Adrenal gland (tissue), 12 donors: Measurements from ENCODE around the gene TBC1D24. TPM values are rescaled to one million over a fixed set of nuclear protein-coding genes. Genes with fewer than 3 reads are reported as not detected.
A peak's percentile ranks its signal among the peaks of the same experiment; 100 is the strongest.
"Not testable (repeated sequence)": the region's sequence is repeated elsewhere in the genome, so short reads cannot be mapped to it uniquely, and the experiment has no call there.

Source experiments
- DNase-seq, 7 donors: peaks; one replicate each; pipeline ENCODE4 v3.0.0-alpha.2; 2019 to 2020
- H3K27ac ChIP-seq, 5 donors: fragments of 200-600 bp; sonication (generic) in 4 of 5; 1 replicate in 3 of 5; 2 replicates in 2 of 5; pipeline versions ENCODE4 v1.5.1 to v1.8.0; 2016 to 2020; ENCODE audit warnings: mild to moderate bottlenecking in 1 of 5
- H3K27me3 ChIP-seq: fragments of 200-600 bp; 2 replicates; pipeline ENCODE4 v1.8.0; 2021
- H3K36me3 ChIP-seq, 2 donors: fragments of 200-600 bp; replicated peaks in 1 of 2; 1 replicate in 1 of 2; 2 replicates in 1 of 2; pipeline versions ENCODE4 v1.5.1 to v1.8.0; 2018 to 2022
- H3K4me1 ChIP-seq, 2 donors: fragments of 200-600 bp; replicated peaks in 1 of 2; 1 replicate in 1 of 2; 2 replicates in 1 of 2; pipeline versions ENCODE4 v1.5.1 to v1.8.0; 2018 to 2021
- H3K4me3 ChIP-seq, 4 donors: fragments of 200-600 bp; sonication (generic) in 3 of 4; one replicate each; pipeline ENCODE4 v1.5.1; 2016 to 2018
- H3K9me3 ChIP-seq, 3 donors: fragments of 200-600 bp; sonication (generic) in 1 of 3; replicated peaks in 1 of 3; 1 replicate in 2 of 3; 2 replicates in 1 of 3; pipeline versions ENCODE4 v1.5.1 to v1.8.0; 2016 to 2021
- CTCF ChIP-seq, 6 experiments: fragments of 450-650 bp in 4 of 6; fragments of 200-600 bp in 2 of 6; sonication (generic) in 1 of 6; IDR thresholded peaks; 1 replicate in 5 of 6; 2 replicates in 1 of 6; pipeline versions ENCODE4 v1.5.1 to v1.8.0; 2016 to 2021; ENCODE audit warnings: antibody characterized with exemption in 6 of 6, mild to moderate bottlenecking in 2 of 6, moderate library complexity in 1 of 6
- WGBS, 4 donors: extraction: QIAGEN DNeasy Blood & Tissue Kit in 2 of 4; methylation state at CpG; one replicate each; pipeline versions ENCODE4 v1.1.5 to v1.1.7; 2013 to 2017; 5-methylcytosine and 5-hydroxymethylcytosine counted together
- intact Hi-C, 2 donors: fragments of 100-400 bp; cut with DNase I; formaldehyde crosslinking; loops; one replicate each; pipeline versions ENCODE4 v1.14.1 to v1.15.0; 2022 to 2023
- polyA plus RNA-seq, 3 donors: library from polyadenylated mRNA; stranded (reverse); fragments of 200-250 nt in 2 of 3; fragments of 350-450 nt in 1 of 3; fragmentation: Illumina TruSeq in 1 of 3; extraction: RNeasy Lipid Tissue Mini Kit (QIAGEN cat#74804) in 1 of 3; gene quantifications; one replicate each; pipeline ENCODE4 v1.2.3, GENCODE V29; 2013 to 2014
- total RNA-seq, 9 donors: library from RNA; depleted of rRNA in 4 of 9; stranded (reverse); fragments of >200 nt in 4 of 9; fragments of 120-200 nt in 1 of 9; fragmentation: NEBNext Ultra II Directional in 1 of 9; extraction: Animal tissue kit (Norgen Biotek cat#: 25700) in 1 of 9; gene quantifications; one replicate each; pipeline versions ENCODE4 v1.1.0 to v1.2.4, GENCODE V29; 2013 to 2023
- donor health status: healthy with polysubstance abuse.
- donor health status: Bipolar disorder and iron deficiency.
- donor health status: DM: yes; HTN: yes; CAD: no.
- donor health status: DM: no; HTN: no; CAD: no.
- donor health status: DM: no; HTN: no; CAD: no.
- donor health status: DM: yes; HTN: yes; CAD: no.

The TBC1D24 gene
- total and polyA plus RNA-seq, 12 donors: 3.9 to 18.5 (median 13.9) TPM

GRCh38 chr16:2539845-2540458 lies 65.0 kb downstream of the TBC1D24 start:
- peak in 5 of 6 experiments; percentile 28 to 43 (median 32) for TF ChIP-seq CTCF (IDR thresholded peaks at IDR 0.05)
- H3K36me3 ChIP-seq, H3K9me3 ChIP-seq, H3K4me3 ChIP-seq, H3K27me3 ChIP-seq, intact Hi-C loops: not testable (repeated sequence)
- H3K4me1 ChIP-seq: peaks cover 5 to 42% of the 10 kb centered on the region in 2 donors
- 37 to 52% (median 45%) methylated on average over 6 to 14 of the region's 14 CpGs for WGBS, 4 donors
- peak overlapping the region in 1 of 5 donors; percentile 29 for H3K27ac ChIP-seq
- DNase-seq: peak in 5 of 7 donors; percentile 32 to 60 (median 46)

- DNase-seq, H3K4me3 ChIP-seq, H3K27me3 ChIP-seq, H3K36me3 ChIP-seq, intact Hi-C loops, H3K9me3 ChIP-seq, H3K27ac ChIP-seq: not testable (repeated sequence)
- WGBS, 4 donors: 60 to 80% (median 67%) methylated on average over 1 to 3 of the region's 4 CpGs
- peaks cover 5 to 42% of the 10 kb centered on the region in 2 donors for H3K4me1 ChIP-seq
These were observed 66.0 kb downstream of the TBC1D24 start for GRCh38 chr16:2540912-2541311.

- H3K27ac ChIP-seq, H3K9me3 ChIP-seq, H3K4me3 ChIP-seq, H3K27me3 ChIP-seq, intact Hi-C loops, DNase-seq, H3K36me3 ChIP-seq: not testable (repeated sequence)
- 62 to 68% (median 65%) methylated on average over 3 to 6 of the region's 6 CpGs for WGBS, 4 donors
- H3K4me1 ChIP-seq: peaks cover 5 to 37% of the 10 kb centered on the region in 2 donors
These were observed 66.5 kb downstream of the TBC1D24 start for GRCh38 chr16:2541409-2541808.

- H3K36me3 ChIP-seq, intact Hi-C loops, DNase-seq, H3K9me3 ChIP-seq, H3K27me3 ChIP-seq, H3K4me3 ChIP-seq, H3K27ac ChIP-seq: not testable (repeated sequence)
- 89 to 94% (median 92%) methylated on average over 14 of the region's 14 CpGs for WGBS, 4 donors
- peaks cover 3 to 27% of the 10 kb centered on the region in 2 donors for H3K4me1 ChIP-seq
These were observed 68.8 kb downstream of the TBC1D24 start for GRCh38 chr16:2543771-2544170.

- intact Hi-C loops, DNase-seq, H3K27me3 ChIP-seq, H3K27ac ChIP-seq, H3K4me1 ChIP-seq, H3K36me3 ChIP-seq, H3K4me3 ChIP-seq, H3K9me3 ChIP-seq: not testable (repeated sequence)
- 40% methylated on average over 1 of the region's 14 CpGs; no CpG with 5 or more reads in 3 of the 4 donors for WGBS, 4 donors
These were observed 75.5 kb downstream of the TBC1D24 start for GRCh38 chr16:2550283-2550878.

GRCh38 chr16:2551420-2551889 lies 76.5 kb downstream of the TBC1D24 start:
- H3K36me3 ChIP-seq, H3K4me1 ChIP-seq, H3K9me3 ChIP-seq, H3K27me3 ChIP-seq, H3K4me3 ChIP-seq, intact Hi-C loops, H3K27ac ChIP-seq: not testable (repeated sequence)
- 67 to 80% (median 72%) methylated on average over 11 to 14 of the region's 17 CpGs for WGBS, 4 donors
- peak in 3 of 7 donors; percentile 4 to 30 (median 5) for DNase-seq

- H3K4me3 ChIP-seq, H3K27me3 ChIP-seq, H3K4me1 ChIP-seq, intact Hi-C loops, DNase-seq, H3K27ac ChIP-seq, H3K9me3 ChIP-seq, H3K36me3 ChIP-seq: not testable (repeated sequence)
- WGBS, 4 donors: no CpG with 5 or more reads among the region's 13 CpGs
These were observed 79.9 kb downstream of the TBC1D24 start for GRCh38 chr16:2554709-2555425.
